Activated CD8-positive, alpha-beta memory T cell treated with anti-CD3 and anti-CD28 coated beads, Interleukin-2, amount 50 U/mL, for 24 hours (primary cell): ENCODE measurements around the gene ADORA2A.

Source experiments
- DNase-seq: peaks from one replicate; pipeline ENCODE4 v3.0.0-alpha.2; 2020; ENCODE audit errors: extremely low read depth

Gene ADORA2A

DNA sequence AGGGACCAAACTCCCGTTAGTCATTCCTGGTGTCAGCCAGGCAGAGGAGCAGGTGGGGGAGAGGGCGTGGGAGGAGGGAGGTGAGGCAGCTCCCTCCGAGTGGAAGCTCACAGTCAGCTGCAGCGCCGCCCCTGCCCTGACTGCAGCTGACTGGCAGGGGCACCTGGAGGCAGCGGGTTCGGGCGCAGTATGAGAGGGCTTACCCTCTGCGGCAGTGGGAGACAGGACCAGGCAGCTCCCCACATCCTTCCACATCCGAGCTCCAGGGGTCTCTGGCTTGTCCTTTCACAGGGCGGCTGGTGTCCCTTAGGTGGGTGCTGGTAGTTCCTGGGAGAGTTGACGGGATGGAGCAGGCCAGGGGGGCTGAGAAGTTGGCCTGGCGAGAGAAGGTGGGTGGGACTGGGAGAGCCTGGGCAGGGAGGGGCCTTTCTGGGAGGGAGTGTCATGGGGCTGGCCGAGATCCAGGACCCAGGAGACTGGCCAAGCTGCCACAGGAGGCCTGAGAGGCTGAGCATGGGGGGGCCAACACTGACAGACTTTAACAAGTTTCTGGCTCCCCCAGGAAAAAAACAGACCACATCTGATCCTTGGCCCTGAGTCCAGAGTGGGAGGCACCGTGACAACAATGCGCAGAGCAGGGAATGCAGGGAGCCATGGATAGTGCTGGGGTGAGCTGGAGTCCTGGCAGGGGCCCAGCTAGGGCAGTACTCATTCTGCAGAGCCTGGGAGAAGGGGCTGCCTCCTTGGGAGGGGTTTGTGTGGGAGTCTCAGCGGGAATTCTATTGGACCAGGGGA is 4.9 kb downstream of the ADORA2A start:
- no peak for DNase-seq

- no peak for DNase-seq
These were observed 5.8 kb downstream of the ADORA2A start for GRCh38 chr22:24433001-24433827.

- no peak for DNase-seq
These were observed 6.5 kb downstream of the ADORA2A start for GRCh38 chr22:24433828-24434470.

DNA sequence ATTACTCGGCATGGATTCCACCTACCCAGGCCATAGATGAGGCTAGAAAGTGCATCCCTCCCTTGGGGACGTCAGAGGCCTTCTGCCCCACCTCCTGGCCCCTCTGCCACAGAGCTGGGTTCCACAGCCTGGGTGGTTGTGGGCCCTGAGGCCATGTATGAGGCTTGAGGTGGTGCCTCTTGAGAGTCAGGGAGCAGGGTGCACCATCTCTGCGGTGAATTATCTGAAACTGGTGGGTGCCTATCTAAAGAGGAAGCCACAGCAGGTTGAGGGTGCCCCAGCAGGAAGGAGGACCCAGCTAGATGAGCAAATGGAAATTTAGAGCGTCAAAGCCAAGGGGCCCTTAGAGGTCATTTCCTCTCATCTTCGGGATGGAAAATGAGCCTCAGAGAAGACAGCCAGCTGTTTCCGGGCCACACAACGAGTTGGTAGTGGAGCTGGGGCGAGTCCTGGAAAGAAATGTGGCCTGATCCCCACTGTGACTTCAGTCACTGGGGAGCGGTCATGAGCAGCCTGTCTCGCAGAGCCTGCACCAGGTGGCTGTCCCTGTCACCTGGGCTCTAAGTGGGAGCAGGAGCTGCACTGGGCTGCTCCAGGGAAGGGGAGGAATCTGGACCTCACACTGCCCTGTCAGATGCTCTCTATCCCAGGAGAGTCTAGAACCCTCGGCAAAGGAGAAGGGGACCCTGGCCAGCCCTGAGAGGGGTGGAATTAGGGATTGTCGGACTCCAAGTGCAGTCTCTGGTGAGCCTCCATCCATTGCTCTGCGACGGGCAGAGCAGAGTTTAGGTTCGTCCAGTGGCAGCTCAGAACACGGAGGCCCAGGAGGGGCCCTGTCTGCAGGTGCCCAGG is 7.3 kb downstream of the ADORA2A start:
- DNase-seq = peak; percentile 55

DNA sequence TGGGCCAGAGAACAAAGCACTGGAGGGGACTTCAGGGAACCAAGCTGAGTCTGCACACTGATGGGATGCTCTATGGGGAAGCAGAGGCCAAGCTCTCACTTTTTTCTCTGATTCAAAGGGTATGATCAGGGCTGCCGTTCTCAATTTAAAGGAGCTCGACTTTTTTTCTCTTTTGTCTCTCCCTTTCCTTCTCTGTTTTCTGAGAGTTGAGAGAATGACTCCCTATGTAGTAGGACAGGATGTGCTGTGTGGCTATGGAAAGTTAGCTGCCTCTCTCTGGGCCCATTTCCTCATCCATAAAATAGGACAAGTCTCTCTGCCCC is 7.9 kb downstream of the ADORA2A start:
- DNase-seq = no peak

GRCh38 chr22:24435861-24436371 is 8.5 kb downstream of the ADORA2A start:
- no peak for DNase-seq

DNA sequence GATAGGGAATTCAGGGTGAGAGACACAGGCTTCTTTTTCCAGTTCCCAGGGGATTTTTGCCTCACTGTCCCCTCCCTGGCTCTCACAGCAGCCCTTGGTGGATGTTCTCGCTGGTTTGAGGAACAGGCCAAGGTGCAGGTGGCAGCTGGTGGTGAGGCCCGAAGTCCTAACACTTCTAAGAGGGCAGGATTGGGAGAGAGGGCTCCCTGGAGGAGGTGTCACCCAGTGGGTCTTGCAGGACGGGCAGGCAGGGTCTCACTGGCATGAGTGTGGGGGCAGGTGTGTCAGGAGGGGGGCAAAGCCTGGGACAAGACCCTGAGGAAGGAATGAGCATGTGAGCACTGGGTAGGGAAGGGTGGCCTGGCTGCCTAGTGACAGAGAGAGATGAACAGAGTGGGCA is 9.2 kb downstream of the ADORA2A start:
- DNase-seq = no peak

DNA sequence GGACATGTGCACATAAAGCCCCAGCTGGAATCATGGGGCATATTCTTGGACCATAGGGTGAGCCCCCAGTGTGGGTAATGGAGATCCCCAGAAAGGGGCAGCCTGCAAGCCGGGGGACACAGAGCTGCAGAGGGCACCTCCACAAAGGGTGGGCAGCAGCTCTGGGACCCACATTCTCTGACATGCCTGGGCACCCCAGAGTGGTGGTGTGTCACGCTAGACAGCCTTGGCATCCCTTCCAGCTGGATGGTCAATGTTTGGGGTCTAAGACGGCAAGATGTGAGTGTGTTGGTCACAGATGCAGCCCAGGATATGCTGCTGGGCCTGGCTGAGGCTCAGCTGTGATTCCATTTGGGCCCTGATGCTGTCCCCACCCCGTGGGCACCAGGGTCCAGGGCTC is 9.7 kb downstream of the ADORA2A start:
- DNase-seq = no peak

DNA sequence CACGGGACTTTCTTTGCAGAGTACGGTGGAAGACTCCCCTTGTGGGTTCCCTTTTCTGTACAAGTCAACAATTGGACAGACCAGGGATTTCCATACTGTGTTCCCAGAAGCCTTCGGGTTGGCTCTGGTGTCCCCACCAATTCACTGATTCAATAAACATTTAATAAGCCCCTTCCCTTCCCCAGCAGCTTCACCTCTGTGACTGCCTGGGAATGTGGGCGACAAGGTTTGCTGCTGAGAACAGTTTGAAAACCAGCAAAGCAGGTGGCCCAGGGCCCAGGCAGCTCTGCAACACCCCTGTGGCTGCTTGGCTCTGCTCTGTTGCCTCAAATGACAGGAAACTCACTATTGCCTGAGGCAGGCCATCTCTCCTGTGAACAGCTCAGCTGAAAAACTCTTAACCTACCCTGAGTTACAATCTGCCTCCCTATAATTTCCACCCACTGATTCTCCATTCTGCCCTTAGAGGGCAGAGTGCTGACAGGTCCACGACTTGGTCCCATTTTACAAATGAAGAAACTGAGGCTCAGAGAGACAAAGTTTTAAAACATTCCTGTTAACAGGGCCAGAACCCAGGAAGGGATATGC is 10.4 kb downstream of the ADORA2A start:
- no peak for DNase-seq

DNA sequence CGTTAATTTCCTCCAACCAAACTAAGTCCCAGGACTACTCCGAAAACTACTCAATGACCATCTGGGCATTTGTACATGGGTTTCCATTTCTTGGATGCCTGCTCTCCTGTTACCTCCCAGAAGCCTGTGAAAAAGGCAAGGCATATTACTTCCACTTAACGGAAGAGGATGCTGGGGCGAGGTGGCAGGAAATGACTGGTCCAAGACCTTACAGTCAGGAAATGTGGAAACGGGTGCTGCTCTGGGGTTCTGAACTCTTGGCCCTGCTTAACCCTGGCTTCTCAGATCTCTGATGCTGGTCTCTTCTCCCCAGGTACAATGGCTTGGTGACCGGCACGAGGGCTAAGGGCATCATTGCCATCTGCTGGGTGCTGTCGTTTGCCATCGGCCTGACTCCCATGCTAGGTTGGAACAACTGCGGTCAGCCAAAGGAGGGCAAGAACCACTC is 12.9 kb downstream of the ADORA2A start:
- no peak for DNase-seq

DNA sequence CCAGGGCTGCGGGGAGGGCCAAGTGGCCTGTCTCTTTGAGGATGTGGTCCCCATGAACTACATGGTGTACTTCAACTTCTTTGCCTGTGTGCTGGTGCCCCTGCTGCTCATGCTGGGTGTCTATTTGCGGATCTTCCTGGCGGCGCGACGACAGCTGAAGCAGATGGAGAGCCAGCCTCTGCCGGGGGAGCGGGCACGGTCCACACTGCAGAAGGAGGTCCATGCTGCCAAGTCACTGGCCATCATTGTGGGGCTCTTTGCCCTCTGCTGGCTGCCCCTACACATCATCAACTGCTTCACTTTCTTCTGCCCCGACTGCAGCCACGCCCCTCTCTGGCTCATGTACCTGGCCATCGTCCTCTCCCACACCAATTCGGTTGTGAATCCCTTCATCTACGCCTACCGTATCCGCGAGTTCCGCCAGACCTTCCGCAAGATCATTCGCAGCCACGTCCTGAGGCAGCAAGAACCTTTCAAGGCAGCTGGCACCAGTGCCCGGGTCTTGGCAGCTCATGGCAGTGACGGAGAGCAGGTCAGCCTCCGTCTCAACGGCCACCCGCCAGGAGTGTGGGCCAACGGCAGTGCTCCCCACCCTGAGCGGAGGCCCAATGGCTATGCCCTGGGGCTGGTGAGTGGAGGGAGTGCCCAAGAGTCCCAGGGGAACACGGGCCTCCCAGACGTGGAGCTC is 13.5 kb downstream of the ADORA2A start:
- DNase-seq = no peak

DNA sequence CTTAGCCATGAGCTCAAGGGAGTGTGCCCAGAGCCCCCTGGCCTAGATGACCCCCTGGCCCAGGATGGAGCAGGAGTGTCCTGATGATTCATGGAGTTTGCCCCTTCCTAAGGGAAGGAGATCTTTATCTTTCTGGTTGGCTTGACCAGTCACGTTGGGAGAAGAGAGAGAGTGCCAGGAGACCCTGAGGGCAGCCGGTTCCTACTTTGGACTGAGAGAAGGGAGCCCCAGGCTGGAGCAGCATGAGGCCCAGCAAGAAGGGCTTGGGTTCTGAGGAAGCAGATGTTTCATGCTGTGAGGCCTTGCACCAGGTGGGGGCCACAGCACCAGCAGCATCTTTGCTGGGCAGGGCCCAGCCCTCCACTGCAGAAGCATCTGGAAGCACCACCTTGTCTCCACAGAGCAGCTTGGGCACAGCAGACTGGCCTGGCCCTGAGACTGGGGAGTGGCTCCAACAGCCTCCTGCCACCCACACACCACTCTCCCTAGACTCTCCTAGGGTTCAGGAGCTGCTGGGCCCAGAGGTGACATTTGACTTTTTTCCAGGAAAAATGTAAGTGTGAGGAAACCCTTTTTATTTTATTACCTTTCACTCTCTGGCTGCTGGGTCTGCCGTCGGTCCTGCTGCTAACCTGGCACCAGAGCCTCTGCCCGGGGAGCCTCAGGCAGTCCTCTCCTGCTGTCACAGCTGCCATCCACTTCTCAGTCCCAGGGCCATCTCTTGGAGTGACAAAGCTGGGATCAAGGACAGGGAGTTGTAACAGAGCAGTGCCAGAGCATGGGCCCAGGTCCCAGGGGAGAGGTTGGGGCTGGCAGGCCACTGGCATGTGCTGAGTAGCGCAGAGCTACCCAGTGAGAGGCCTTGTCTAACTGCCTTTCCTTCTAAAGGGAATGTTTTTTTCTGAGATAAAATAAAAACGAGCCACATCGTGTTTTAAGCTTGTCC is 14.3 kb downstream of the ADORA2A start:
- DNase-seq = no peak

DNA sequence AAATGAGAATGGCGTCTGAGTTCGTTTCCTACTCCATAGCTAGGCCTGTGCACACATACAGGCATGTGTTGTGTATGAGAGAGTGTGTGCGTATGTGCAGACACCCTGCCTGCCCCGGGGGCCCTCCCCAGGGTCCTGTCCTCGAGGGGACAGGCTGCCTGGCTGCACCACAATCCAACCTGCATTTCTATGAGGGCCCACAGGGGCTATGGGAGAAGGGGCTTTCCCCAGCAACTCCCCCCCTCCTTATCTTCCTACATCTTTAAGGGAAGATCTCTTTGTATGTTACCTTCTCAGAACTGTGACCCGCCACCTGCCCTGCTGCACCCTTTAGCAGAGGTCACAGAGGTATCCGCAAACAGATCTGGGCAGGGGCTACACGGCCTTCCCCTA is 14.9 kb downstream of the ADORA2A start:
- DNase-seq = no peak

DNA sequence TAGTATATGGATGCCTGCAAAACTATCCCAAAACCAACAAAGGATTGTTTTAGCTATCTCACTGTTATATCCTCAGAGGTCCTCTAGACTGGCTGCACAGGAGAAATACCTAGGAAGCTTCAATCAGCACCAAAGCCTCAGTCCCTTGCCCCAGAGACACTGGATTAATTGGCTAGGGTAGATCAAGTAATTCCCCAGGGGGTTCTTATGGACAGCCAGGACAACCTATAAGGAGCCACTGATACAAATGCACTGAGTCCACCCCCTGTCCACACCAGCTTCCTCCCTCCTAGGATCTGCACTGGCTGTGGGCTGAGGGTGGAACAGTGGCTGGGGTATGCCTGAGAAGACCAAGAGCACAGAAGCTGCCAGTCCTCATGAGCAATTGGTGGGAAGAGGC is 16.3 kb downstream of the ADORA2A start:
- DNase-seq = no peak

- DNase-seq = no peak
These were observed 16.9 kb downstream of the ADORA2A start for GRCh38 chr22:24444251-24444650.

DNA sequence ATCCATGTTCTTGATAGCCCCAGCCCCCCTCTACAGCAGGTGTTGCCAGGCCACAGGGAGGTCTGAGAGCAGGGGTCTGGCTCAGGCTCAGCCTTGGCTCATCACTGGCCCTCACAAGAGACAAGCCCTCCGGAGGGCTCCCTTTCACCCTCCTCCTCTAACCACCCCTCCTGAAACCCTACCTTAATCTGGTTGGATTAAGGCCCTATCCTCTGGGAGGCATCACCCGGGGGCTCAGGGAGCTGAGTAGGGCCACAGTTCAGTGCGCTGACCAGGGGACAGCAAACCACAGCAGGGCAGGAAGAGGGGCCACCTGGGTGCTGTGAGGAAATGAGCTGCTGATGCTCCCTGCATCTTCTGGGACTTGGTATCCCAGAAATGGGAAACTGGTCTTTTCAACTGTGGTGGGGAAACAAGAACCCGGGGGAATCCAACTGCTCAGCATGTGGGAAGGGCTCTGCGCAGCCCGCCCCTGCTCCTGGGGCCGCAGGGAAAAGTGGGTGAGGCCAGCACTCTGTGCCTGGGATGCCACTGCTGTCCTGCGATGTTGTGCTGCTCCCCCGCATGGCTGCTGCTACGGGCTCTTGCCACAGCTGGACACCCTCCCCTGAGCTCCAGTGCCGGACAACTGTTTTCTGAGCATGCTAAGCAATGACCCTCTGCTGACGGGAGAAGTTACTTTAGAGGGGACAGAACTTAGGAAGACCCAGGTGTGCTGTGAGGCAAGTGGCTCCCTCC is 17.5 kb downstream of the ADORA2A start:
- no peak for DNase-seq

DNA sequence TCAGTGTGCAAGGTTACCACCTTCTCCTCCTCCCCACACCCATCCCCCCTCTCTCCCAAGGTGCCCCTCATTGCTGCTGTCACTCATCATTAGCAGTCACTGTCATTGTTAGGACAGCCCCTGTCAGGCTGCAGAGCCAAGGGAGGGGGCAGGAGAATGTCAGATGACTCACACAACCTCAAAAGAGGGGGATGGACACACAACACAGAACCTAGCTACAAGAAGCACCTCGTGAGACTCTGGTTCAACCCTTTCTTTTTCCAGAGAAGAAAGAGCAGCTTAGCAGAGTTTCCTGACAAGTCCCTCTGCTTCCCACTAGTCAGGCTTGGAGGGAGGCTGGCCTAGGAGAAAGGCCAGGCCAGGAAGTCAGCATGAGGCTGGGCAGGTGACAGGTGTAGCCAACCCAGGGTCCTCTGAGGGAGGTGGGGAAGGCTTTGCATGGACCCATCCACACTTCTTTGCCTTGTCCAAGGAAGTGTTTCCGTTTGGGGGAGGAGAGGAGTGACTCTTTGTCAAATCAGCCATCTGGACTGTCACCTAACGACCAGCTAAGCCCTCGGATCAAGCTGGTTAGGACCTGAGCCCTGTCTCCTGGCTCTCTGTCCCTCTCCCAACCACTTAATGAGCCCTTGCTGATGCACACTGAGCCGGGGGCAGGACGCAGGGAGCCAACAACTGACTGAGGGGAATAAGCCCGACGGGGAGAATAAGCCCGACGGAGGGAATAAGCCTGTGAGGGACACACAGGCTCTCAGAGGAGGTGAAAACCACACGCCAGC is 18.3 kb downstream of the ADORA2A start:
- no peak for DNase-seq

GRCh38 chr22:24446260-24446611 is 18.8 kb downstream of the ADORA2A start:
- DNase-seq = no peak
